Ectodermal cell (in vitro differentiated cells): ENCODE data around the gene S1PR4.

Experiments used
- H3K27ac ChIP-seq: 2 replicates; pipeline ENCODE4 v1.7.0; 2013; ENCODE audit warnings: mild to moderate bottlenecking, low read depth, low read length; ENCODE audit not compliant: insufficient read depth, poor library complexity, severe bottlenecking
- H3K27me3 ChIP-seq: 2 replicates; pipeline ENCODE4 v1.7.0; 2013; ENCODE audit warnings: mild to moderate bottlenecking, low read length; ENCODE audit not compliant: insufficient read depth, control insufficient read depth, poor library complexity, severe bottlenecking
- H3K36me3 ChIP-seq: one replicate; pipeline ENCODE4 v1.7.0; 2013; ENCODE audit warnings: low read length; ENCODE audit not compliant: control insufficient read depth, insufficient read depth
- H3K4me1 ChIP-seq: one replicate; pipeline ENCODE4 v1.7.0; 2013; ENCODE audit warnings: low read length; ENCODE audit not compliant: control insufficient read depth, insufficient read depth
- H3K4me3 ChIP-seq: 2 replicates; pipeline ENCODE4 v1.7.0; 2013; ENCODE audit warnings: low read depth, low read length, control low read depth; ENCODE audit not compliant: insufficient read depth
- H3K9me3 ChIP-seq: 2 replicates; pipeline ENCODE4 v1.7.0; 2013; ENCODE audit warnings: mild to moderate bottlenecking, low read length, moderate library complexity; ENCODE audit not compliant: control insufficient read depth
- WGBS, 2 experiments: methylation state at CpG; one replicate each; pipeline ENCODE4 v1.1.7; 2013; ENCODE audit warnings: missing lambda C conversion rate in 2 of 2; 5-methylcytosine and 5-hydroxymethylcytosine counted together

The S1PR4 gene

GRCh38 chr19:3204646-3205275, 26.2 kb downstream of the S1PR4 start:
- H3K36me3 ChIP-seq = peaks cover 13% of the 10 kb centered on the region
- H3K9me3 ChIP-seq = no peaks in the 10 kb centered on the region
- WGBS, 2 experiments = 95 to 96% methylated on average over 35 of the region's 35 CpGs
- no peak overlapping the region for H3K4me3 ChIP-seq
- H3K27ac ChIP-seq = no peak overlapping the region
- H3K27me3 ChIP-seq = no peaks in the 10 kb centered on the region
- no peaks in the 10 kb centered on the region for H3K4me1 ChIP-seq

GRCh38 chr19:3206216-3206953, 27.8 kb downstream of the S1PR4 start:
- 95% methylated on average over 28 of the region's 28 CpGs for WGBS, 2 experiments
- Histone ChIP-seq H3K4me3 (no peak overlapping the region), H3K27me3 (no peaks in the 10 kb centered on the region), H3K9me3 (no peaks in the 10 kb centered on the region), H3K27ac (no peak overlapping the region), H3K36me3 (peaks cover 13% of the 10 kb centered on the region), H3K4me1 (no peaks in the 10 kb centered on the region)

GRCh38 chr19:3207461-3208242, 29.1 kb downstream of the S1PR4 start:
- Histone ChIP-seq H3K9me3 (no peaks in the 10 kb centered on the region), H3K4me3 (no peak overlapping the region), H3K27me3 (no peaks in the 10 kb centered on the region), H3K4me1 (no peaks in the 10 kb centered on the region), H3K27ac (no peak overlapping the region), H3K36me3 (peaks cover 13% of the 10 kb centered on the region)
- WGBS, 2 experiments = 92% methylated on average over 43 of the region's 43 CpGs

- no peak overlapping the region for H3K27ac ChIP-seq
- WGBS, 2 experiments = 95% methylated on average over 33 of the region's 33 CpGs
- H3K9me3 ChIP-seq = no peaks in the 10 kb centered on the region
- no peak overlapping the region for H3K4me3 ChIP-seq
- H3K36me3 ChIP-seq = peaks cover 13% of the 10 kb centered on the region
- H3K27me3 ChIP-seq = no peaks in the 10 kb centered on the region
- H3K4me1 ChIP-seq = no peaks in the 10 kb centered on the region
These were observed 30.0 kb downstream of the S1PR4 start for GRCh38 chr19:3208317-3209207.

- H3K4me3 ChIP-seq = no peak overlapping the region
- no peaks in the 10 kb centered on the region for H3K27me3 ChIP-seq
- H3K4me1 ChIP-seq = no peaks in the 10 kb centered on the region
- peaks cover 13% of the 10 kb centered on the region for H3K36me3 ChIP-seq
- no peak overlapping the region for H3K27ac ChIP-seq
- H3K9me3 ChIP-seq = no peaks in the 10 kb centered on the region
- WGBS, 2 experiments = 56% methylated on average over 20 of the region's 20 CpGs
These were observed 31.9 kb downstream of the S1PR4 start for GRCh38 chr19:3210347-3211017.

- H3K36me3 ChIP-seq = peaks cover 13% of the 10 kb centered on the region
- H3K27ac ChIP-seq = no peak overlapping the region
- H3K4me3 ChIP-seq = no peak overlapping the region
- 67 to 69% methylated on average over 12 of the region's 12 CpGs for WGBS, 2 experiments
- no peaks in the 10 kb centered on the region for H3K9me3 ChIP-seq
- no peaks in the 10 kb centered on the region for H3K4me1 ChIP-seq
- no peaks in the 10 kb centered on the region for H3K27me3 ChIP-seq
These were observed 32.6 kb downstream of the S1PR4 start for GRCh38 chr19:3211191-3211590.

- no peaks in the 10 kb centered on the region for H3K4me1 ChIP-seq
- H3K27me3 ChIP-seq = no peaks in the 10 kb centered on the region
- WGBS, 2 experiments = 94 to 96% methylated on average over 7 of the region's 7 CpGs
- H3K9me3 ChIP-seq = no peaks in the 10 kb centered on the region
- H3K27ac ChIP-seq = no peak overlapping the region
- H3K36me3 ChIP-seq = no peaks in the 10 kb centered on the region
- H3K4me3 ChIP-seq = no peak overlapping the region
These were observed 34.6 kb downstream of the S1PR4 start for GRCh38 chr19:3213159-3213558.

GRCh38 chr19:3216874-3217273, 38.3 kb downstream of the S1PR4 start:
- Histone ChIP-seq H3K4me1 (no peaks in the 10 kb centered on the region), H3K27ac (no peak overlapping the region), H3K36me3 (no peaks in the 10 kb centered on the region), H3K27me3 (no peaks in the 10 kb centered on the region), H3K4me3 (no peak overlapping the region), H3K9me3 (no peaks in the 10 kb centered on the region)
- 88 to 95% methylated on average over 5 of the region's 5 CpGs for WGBS, 2 experiments

GRCh38 chr19:3220576-3220975, 42.0 kb downstream of the S1PR4 start:
- no peak overlapping the region for H3K4me3 ChIP-seq
- 83% methylated on average over 12 of the region's 12 CpGs for WGBS, 2 experiments

More at GRCh38 chr19:3220576-3220975, 42.0 kb downstream of the S1PR4 start:
- no peaks in the 10 kb centered on the region for H3K36me3 ChIP-seq
- H3K9me3 ChIP-seq = no peaks in the 10 kb centered on the region
- no peaks in the 10 kb centered on the region for H3K4me1 ChIP-seq
- H3K27me3 ChIP-seq = peaks cover 3% of the 10 kb centered on the region
- H3K27ac ChIP-seq = no peak overlapping the region
